NCI-H1930 (cell line): ENCODE data around the gene CCM2L.

Source experiments
- DNase-seq, 2 experiments: peaks; one replicate each; lab custom pipeline; 2025; lab: John Stamatoyannopoulos, UW

The CCM2L gene

GRCh38 chr20:32057656-32058184, 47.5 kb downstream of the CCM2L start:
- no peak for DNase-seq

- no peak for DNase-seq
Measured at GRCh38 chr20:32059189-32059588, 49.0 kb downstream of the CCM2L start.

- no peak for DNase-seq
Measured at GRCh38 chr20:32062776-32063170, 52.5 kb downstream of the CCM2L start.

- no peak for DNase-seq
Measured at GRCh38 chr20:32063695-32064094, 53.5 kb downstream of the CCM2L start.

- no peak for DNase-seq
Measured at GRCh38 chr20:32064667-32065066, 54.4 kb downstream of the CCM2L start.

- DNase-seq: no peak
Measured at GRCh38 chr20:32067234-32067821, 57.1 kb downstream of the CCM2L start.

- no peak for DNase-seq
Measured at GRCh38 chr20:32068174-32068573, 57.9 kb downstream of the CCM2L start.

GRCh38 chr20:32069711-32070110, 59.5 kb downstream of the CCM2L start:
- no peak for DNase-seq

- DNase-seq: no peak
Measured at GRCh38 chr20:32070282-32070681, 60.0 kb downstream of the CCM2L start.

- DNase-seq: no peak
Measured at GRCh38 chr20:32070690-32071213, 60.5 kb downstream of the CCM2L start.

- DNase-seq: peak in 1 of 2 experiments; percentile 81
Measured at GRCh38 chr20:32071395-32072167, 61.3 kb downstream of the CCM2L start.

- peak; percentile 56 to 81 for DNase-seq
Measured at GRCh38 chr20:32072168-32072750, 62.0 kb downstream of the CCM2L start.

- no peak for DNase-seq
Measured at GRCh38 chr20:32075534-32075933, 65.3 kb downstream of the CCM2L start.

GRCh38 chr20:32077190-32077589, 67.0 kb downstream of the CCM2L start:
- DNase-seq: no peak

GRCh38 chr20:32078322-32078721, 68.1 kb downstream of the CCM2L start:
- DNase-seq: no peak

GRCh38 chr20:32078791-32079190, 68.6 kb downstream of the CCM2L start:
- DNase-seq: no peak

GRCh38 chr20:32079655-32080109, 69.4 kb downstream of the CCM2L start:
- no peak for DNase-seq

- no peak for DNase-seq
Measured at GRCh38 chr20:32080783-32081182, 70.5 kb downstream of the CCM2L start.
